Sigmoid colon (tissue), 7 donors: Measurements from ENCODE around the gene IRX6. TPM values are rescaled to one million over a fixed set of nuclear protein-coding genes. Genes with fewer than 3 reads are reported as not detected.

Experiments
- DNase-seq: peaks from one replicate; pipeline ENCODE4 v3.0.0-alpha.2; 2019
- H3K27ac ChIP-seq, 4 donors: fragments of 200-600 bp; sonication (generic); one replicate each; pipeline ENCODE4 v1.5.1; 2016 to 2019; ENCODE audit warnings: mild to moderate bottlenecking in 1 of 4
- H3K27me3 ChIP-seq, 3 donors: fragments of 200-600 bp; sonication (generic); one replicate each; pipeline ENCODE4 v1.5.1; 2019; ENCODE audit warnings: mild to moderate bottlenecking in 1 of 3
- H3K36me3 ChIP-seq, 4 donors: fragments of 200-600 bp; sonication (generic); one replicate each; pipeline ENCODE4 v1.5.1; 2016 to 2019
- H3K4me1 ChIP-seq, 4 donors: fragments of 200-600 bp; sonication (generic); one replicate each; pipeline ENCODE4 v1.5.1; 2017 to 2019
- H3K4me3 ChIP-seq, 4 donors: fragments of 200-600 bp; sonication (generic); one replicate each; pipeline ENCODE4 v1.5.1; 2017 to 2019; ENCODE audit warnings: mild to moderate bottlenecking in 2 of 4, moderate library complexity in 1 of 4
- H3K9me3 ChIP-seq, 4 donors: fragments of 200-600 bp in 3 of 4; sonication (generic) in 3 of 4; one replicate each; pipeline versions ENCODE4 v1.5.1 to v1.6.1; 2013 to 2019
- EP300 ChIP-seq, 4 donors: sonication (generic); formaldehyde crosslinking; IDR thresholded peaks; one replicate each; pipeline ENCODE4 v1.6.1; 2017; ENCODE audit warnings: antibody characterized with exemption in 4 of 4
- POLR2A ChIP-seq, 2 donors: fragments of 450-650 bp; IDR thresholded peaks; one replicate each; pipeline ENCODE4 v1.6.1; 2016; ENCODE audit warnings: antibody characterized with exemption in 2 of 2, mild to moderate bottlenecking in 2 of 2, moderate library complexity in 2 of 2
- POLR2AphosphoS5 ChIP-seq, 4 donors: sonication (generic); formaldehyde crosslinking; IDR thresholded peaks; one replicate each; pipeline ENCODE4 v1.6.1; 2017; ENCODE audit warnings: antibody characterized with exemption in 4 of 4
- WGBS, 2 donors: extraction: QIAGEN DNeasy Blood & Tissue Kit; methylation state at CpG; one replicate each; pipeline ENCODE4 v1.1.7; 2013; 5-methylcytosine and 5-hydroxymethylcytosine counted together
- intact Hi-C: fragments of 100-400 bp; cut with DNase I; formaldehyde crosslinking; loops from one replicate; pipeline ENCODE4 v1.15.1; 2023
- polyA plus RNA-seq, 3 donors: library from polyadenylated mRNA; stranded (reverse); fragments of 200-250 nt; gene quantifications; one replicate each; pipeline ENCODE4 v1.2.3, GENCODE V29; 2013
- total RNA-seq, 4 donors: library from RNA; depleted of rRNA; stranded (reverse); fragments of >200 nt; gene quantifications; one replicate each; pipeline ENCODE4 v1.1.0, GENCODE V29; 2016
- TF ChIP-seq, protein P1 (sequence below), 4 experiments: fragments of 450-650 bp in 3 of 4; fragments of 200-600 bp in 1 of 4; IDR thresholded peaks; one replicate each; pipeline ENCODE4 v1.5.1; 2016 to 2019; ENCODE audit warnings: antibody characterized with exemption in 4 of 4, mild to moderate bottlenecking in 3 of 4, moderate library complexity in 2 of 4
- donor health status: healthy with polysubstance abuse.
- donor health status: Bipolar disorder and iron deficiency.
- donor health status: healthy.

The IRX6 gene
- total RNA-seq (under 1 TPM in 3 of 4 donors, not detected in 1; under 0.01 to 0.83 (median 0.14) TPM), polyA plus RNA-seq (under 1 TPM in 2 of 3 donors, not detected in 1; 0.23 to 0.60 TPM)

DNA sequence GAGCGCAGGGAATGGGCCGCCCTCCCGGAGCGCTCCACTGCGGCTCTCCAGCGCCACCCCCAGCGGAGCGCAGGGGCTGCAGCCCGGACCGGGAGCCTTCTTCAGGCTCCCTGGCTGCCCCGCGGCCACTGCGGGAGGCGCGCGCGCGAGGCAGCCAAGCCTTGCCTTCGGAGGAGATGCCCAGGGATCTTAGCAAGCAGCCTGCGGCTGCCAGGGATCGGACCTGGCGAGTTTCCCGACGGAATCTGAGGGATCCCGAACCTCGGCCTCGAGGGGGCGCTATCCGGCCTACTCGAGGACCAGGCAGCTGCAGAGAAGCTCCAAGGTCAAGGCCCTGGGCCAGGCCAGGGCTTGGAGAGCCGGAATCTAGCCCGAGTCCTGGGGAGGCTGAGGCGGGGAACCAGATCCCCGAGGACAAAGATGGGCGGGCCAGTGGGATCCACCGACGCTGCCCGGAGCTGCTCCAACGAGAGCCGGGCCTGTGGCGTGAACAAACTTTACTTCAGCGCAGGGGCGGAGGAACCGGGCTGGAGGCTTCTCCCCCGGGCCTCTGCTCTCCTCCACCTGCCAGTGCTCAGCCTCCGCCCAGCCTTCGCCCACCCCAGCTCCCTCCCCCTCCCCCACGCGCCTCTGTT is at the start of gene IRX6:
Gene IRX6 (plus strand): TSS at position 567 of the 635 bp plus-strand sequence. CDS start 889 bp downstream, outside the sequence.
- intact Hi-C loops: no loop called here
- 5 to 15% methylated on average over 49 of the region's 49 CpGs for WGBS, 2 donors
- peaks cover 13 to 89% (median 50%) of the 10 kb centered on the region in 3 donors for H3K27me3 ChIP-seq

DNA sequence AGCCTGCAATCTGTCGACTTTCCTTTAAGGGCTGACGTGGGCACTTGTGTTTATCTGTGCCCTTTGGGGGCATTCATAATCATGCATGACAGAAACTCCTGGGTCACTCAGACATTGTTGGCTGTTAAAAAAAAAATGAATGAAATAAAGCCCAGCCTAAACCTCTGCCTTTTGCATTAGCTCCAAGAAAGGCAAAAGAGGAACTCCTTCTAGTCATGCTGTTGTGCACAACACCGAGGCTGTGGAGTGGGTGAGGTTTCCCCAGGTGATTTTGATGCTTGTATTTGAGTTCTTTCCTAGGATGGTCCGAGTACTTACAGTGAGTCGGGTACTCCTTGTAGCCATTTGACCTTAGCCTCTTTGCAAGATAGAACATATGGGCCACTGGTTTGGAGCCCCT is 49.6 kb upstream of the IRX6 start:
- Histone ChIP-seq H3K9me3 (no peaks in the 10 kb centered on the region), H3K27ac (no peak overlapping the region), H3K4me3 (no peak overlapping the region), H3K27me3 (no peaks in the 10 kb centered on the region), H3K36me3 (no peaks in the 10 kb centered on the region), H3K4me1 (no peaks in the 10 kb centered on the region)
- intact Hi-C loops: no loop called here
- WGBS, 2 donors: 72 to 79% methylated on average over 5 of the region's 5 CpGs
- TF ChIP-seq, protein P1, sequence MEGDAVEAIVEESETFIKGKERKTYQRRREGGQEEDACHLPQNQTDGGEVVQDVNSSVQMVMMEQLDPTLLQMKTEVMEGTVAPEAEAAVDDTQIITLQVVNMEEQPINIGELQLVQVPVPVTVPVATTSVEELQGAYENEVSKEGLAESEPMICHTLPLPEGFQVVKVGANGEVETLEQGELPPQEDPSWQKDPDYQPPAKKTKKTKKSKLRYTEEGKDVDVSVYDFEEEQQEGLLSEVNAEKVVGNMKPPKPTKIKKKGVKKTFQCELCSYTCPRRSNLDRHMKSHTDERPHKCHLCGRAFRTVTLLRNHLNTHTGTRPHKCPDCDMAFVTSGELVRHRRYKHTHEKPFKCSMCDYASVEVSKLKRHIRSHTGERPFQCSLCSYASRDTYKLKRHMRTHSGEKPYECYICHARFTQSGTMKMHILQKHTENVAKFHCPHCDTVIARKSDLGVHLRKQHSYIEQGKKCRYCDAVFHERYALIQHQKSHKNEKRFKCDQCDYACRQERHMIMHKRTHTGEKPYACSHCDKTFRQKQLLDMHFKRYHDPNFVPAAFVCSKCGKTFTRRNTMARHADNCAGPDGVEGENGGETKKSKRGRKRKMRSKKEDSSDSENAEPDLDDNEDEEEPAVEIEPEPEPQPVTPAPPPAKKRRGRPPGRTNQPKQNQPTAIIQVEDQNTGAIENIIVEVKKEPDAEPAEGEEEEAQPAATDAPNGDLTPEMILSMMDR (IDR thresholded peaks at IDR 0.05): no peak
- TF ChIP-seq POLR2A (IDR thresholded peaks at IDR 0.05) (no peak), EP300 (IDR thresholded peaks at IDR 0.05) (no peak), POLR2AphosphoS5 (IDR thresholded peaks at IDR 0.05) (no peak)
- no peak for DNase-seq

More for the DNA sequence above, at the start of gene IRX6:
- no peak within 1 kb of the TSS for H3K27ac ChIP-seq
- H3K4me3 ChIP-seq: no peak within 1 kb of the TSS
- H3K36me3 ChIP-seq: no peaks in the 10 kb centered on the region
- TF ChIP-seq POLR2AphosphoS5 (IDR thresholded peaks at IDR 0.05) (no peak), EP300 (IDR thresholded peaks at IDR 0.05) (no peak), POLR2A (IDR thresholded peaks at IDR 0.05) (no peak)
- TF ChIP-seq, protein P1 (IDR thresholded peaks at IDR 0.05): no peak
- H3K4me1 ChIP-seq: peaks cover 0 to 18% (median 9%) of the 10 kb centered on the region in 4 donors
- DNase-seq: no peak
- H3K9me3 ChIP-seq: no peaks in the 10 kb centered on the region

DNA sequence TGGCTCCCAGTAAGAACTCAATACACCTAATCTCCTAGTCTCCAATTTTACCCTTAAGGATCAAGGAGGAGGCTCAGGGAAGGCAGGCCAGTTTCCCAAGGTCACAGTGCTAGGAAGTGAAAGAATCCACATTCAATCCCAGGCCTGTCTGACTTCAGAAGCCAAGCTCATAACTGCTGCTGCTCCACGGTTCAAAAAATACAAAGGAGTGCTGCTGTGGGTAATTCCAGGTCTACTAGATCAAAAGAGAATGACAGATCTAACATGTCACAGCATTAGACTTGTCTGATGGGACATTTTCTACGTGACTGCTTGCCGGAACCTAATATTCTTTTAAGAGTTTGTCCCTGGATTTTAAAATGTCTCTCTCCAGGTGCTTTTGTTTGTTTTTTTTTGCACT is 48.8 kb upstream of the IRX6 start:
- intact Hi-C loops: no loop called here

DNA sequence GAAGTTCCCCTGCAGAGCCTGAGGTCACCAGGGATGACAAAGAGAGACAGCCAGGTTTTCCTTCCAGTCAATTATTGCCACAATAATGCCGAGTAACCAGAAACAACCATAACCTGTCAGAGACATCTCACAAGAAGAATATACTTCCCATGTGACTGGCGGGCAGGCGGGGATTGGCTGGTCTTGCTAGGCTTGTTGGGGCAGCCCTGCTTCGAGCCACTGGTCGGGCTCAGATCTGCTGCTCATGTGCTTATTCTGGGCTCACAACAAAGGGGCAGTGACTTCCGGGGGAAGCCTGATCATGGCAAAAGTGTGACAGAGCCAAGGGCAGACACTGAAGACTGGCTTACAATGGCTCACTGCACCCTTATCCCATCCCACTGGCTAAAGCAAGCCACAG is 48.1 kb upstream of the IRX6 start:
- WGBS, 2 donors: 84 to 90% methylated on average over 6 of the region's 6 CpGs
- Histone ChIP-seq H3K4me3 (no peak overlapping the region), H3K27ac (no peak overlapping the region), H3K36me3 (no peaks in the 10 kb centered on the region), H3K9me3 (no peaks in the 10 kb centered on the region), H3K4me1 (no peaks in the 10 kb centered on the region), H3K27me3 (peaks cover 0 to 4% (median 0%) of the 10 kb centered on the region in 3 donors)
- no peak for TF ChIP-seq POLR2AphosphoS5 (IDR thresholded peaks at IDR 0.05)
- TF ChIP-seq EP300 (IDR thresholded peaks at IDR 0.05): no peak
- TF ChIP-seq POLR2A (IDR thresholded peaks at IDR 0.05): no peak
- TF ChIP-seq, protein P1 (IDR thresholded peaks at IDR 0.05): no peak
- intact Hi-C loops: no loop called here
- DNase-seq: no peak

More for the DNA sequence above, 48.8 kb upstream of the IRX6 start:
- Histone ChIP-seq H3K27ac (no peak overlapping the region), H3K9me3 (no peaks in the 10 kb centered on the region), H3K27me3 (no peaks in the 10 kb centered on the region), H3K4me1 (no peaks in the 10 kb centered on the region), H3K36me3 (no peaks in the 10 kb centered on the region), H3K4me3 (no peak overlapping the region)
- TF ChIP-seq POLR2A (IDR thresholded peaks at IDR 0.05): no peak
- TF ChIP-seq, protein P1 (IDR thresholded peaks at IDR 0.05): no peak
- TF ChIP-seq EP300 (IDR thresholded peaks at IDR 0.05): no peak
- no peak for TF ChIP-seq POLR2AphosphoS5 (IDR thresholded peaks at IDR 0.05)
- DNase-seq: no peak
- 66 to 70% methylated on average over 3 of the region's 3 CpGs for WGBS, 2 donors
